Retina (tissue), 1 donor: ENCODE results near the gene DBH.

ENCODE experiments used
- DNase-seq: peaks from one replicate; pipeline ENCODE4 v3.0.0-alpha.2; 2016

The DBH gene

DNA sequence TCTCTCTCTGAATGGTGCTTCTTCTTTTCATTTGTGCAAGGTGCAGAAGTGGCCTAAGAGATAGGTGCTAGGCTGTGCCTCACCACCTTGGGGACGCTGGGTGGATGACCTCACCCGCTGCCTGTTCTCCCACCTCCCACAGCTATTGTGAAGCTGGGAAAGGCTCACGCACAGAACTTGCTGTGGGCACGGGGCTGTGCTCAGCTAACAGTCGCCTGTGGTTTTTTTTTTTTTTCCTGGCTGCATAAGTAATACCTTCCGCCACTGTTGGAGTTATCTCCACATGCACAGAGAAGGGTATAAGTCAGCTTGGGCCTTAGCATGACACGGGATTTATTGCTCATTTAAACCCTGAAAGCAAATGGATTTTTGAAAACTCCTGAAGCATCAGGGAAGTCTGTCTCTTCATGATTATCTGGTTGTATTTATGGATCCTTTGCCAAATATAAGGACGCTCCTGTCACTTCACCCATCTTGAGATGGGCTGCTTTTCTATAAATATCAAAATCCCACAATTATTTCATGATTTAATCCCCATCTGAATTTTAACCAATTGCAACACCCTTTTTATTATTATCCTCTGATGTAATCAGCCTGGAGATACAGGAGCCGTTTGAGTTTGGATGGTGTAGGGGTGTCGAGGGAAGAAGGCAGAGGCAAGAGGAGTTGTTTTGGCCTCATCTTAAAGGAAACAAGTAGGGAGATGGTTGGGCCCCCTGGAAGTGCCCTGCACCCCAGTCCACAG lies 9.0 kb downstream of the DBH start:
- DNase-seq = no peak

DNA sequence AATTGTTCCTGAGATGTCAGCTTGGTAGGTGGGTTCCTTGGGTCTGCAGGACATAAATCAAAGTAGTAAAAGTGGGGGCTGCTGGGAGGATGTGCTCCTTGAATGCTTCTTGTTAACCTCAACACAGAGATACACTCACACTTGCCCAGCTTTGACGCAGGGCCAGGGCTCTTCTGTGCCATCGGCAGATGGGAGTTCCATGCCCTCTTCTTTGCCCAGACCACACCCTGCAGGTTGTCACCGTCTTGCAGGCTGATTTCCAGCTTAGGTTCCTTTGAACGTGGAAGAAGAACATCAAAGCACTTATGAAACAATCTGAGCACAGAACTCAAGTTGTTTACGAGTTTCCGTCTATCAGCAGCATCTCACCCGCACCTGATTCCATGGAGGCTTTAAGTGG lies 11.0 kb downstream of the DBH start:
- no peak for DNase-seq

DNA sequence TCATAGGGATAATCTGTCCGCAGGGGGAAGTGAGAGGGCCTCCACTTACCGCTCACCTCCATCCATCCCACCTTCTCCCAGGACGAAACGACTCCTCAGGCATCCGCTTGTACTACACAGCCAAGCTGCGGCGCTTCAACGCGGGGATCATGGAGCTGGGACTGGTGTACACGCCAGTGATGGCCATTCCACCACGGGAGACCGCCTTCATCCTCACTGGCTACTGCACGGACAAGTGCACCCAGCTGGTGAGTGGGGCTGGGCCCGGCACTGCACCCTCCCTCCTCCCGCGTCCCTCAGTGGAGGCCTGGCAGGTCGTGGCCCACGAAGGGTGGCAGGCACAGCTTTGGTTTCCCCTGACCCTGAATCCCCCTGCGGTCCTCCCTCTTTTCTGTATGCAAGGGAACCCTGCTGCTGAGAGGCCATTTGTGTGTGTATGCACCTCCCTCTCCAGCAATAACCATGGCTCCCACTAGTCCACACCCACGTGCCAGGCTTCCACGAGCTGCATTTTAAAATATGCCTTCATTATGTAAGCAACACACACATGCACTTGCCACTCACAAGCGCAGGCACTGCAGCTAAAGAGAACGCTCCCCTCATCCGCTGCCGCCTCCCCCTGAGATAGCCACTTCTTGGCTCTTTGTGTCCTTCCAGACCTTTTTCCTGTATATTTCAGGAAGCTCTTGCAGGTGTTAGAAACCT lies 11.8 kb downstream of the DBH start:
- no peak for DNase-seq

DNA sequence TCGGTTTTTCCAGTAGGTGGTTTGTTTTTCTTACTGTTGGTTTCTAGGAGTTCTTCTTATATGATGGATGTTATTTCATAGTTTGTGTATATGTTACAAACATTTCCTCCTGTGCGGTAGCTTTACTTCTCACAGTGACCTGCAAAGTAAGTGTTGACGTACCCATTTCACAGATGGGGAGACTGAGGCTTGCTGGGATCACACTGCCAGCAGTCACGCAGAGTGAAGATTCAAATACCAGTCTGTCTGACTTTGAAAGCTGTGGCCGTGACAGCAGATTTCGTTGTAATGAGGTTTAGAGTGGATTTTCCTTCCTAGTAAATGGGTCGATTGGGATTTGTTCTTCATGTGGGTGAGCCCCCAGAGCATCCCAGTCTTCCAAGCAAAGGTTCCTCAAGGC lies 13.0 kb downstream of the DBH start:
- no peak for DNase-seq

DNA sequence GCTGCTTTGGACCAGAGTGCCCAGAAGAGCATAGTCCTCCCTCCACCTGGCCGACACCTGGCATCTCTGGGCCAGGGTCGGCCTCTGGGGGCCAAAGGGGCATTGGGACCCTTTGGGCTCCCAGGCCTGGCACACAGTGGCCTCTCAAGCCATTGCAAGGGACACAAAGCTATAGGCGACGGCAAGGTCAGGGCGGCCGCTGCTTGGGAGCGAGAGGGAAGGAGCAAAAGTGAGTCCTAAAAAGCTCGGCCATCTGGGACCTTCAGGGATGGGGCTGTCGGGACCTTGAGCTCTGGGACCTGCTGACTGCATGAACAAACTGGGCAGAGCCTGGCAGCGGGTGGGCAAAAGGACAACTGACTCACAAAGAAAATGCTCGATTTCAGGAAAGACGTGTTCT lies 13.9 kb downstream of the DBH start:
- no peak for DNase-seq

DNA sequence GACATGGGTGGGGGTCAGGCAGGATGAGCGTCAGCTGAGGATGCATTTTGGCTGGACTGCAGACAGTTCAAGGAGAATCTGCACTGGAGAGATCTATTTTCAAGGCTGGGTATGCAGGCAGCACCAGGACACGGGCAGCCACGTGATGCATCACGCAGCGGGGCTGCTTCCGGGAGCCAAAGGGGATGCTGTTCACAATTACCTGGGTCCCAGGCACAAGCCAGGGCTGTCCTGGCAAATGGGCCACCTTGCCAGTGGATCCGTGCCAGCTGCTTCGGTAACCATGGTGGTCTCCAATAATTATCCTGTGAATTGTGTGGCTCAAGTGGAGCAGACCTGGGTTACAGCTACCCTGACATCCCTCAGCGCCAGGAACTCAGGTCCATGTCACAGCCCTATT lies 17.5 kb downstream of the DBH start:
- DNase-seq = no peak

DNA sequence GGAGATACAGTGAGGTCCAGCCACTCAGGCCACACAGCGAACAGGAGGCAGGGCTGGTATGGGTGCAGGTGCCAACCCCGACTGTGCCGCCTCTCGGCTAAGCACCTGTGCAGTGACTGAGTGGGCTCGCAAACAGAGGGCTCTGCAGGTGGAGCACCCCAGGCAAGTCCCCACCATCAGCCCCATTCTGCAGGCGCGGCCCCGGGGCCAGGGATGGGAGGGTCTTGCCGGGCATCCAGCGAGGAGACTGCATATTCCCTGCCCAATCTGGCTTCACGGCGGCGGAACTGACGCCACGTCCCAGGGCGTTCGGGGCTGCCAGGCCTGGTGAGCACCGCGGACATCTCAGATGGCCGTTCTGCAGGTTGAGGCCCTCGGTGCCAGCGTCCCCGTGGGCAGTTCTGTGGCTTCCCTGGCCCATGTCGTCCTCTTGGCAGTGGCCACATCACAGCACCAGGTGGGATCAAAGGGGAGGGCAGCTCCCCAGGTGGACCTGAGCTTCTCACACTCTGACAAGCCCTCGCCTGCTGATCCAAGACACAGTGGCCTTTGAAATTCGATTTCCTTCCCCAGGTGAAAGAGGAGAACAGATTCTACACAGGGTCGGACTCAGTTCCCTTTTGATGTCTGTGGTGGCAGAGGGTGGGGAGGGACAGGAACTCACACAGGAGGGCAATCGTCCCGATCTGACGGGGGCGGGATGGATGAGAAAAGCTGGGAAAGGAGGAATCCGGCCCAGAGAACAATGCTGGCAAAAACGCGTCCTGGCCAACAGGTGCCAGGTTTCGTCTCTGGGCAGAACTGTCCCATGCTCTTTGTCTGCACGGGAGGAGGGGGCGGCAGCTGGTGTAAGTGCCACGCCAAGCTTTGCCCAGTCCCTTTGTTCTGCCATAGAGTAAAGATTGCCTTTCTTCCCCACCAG lies 18.8 kb downstream of the DBH start:
- DNase-seq = no peak

DNA sequence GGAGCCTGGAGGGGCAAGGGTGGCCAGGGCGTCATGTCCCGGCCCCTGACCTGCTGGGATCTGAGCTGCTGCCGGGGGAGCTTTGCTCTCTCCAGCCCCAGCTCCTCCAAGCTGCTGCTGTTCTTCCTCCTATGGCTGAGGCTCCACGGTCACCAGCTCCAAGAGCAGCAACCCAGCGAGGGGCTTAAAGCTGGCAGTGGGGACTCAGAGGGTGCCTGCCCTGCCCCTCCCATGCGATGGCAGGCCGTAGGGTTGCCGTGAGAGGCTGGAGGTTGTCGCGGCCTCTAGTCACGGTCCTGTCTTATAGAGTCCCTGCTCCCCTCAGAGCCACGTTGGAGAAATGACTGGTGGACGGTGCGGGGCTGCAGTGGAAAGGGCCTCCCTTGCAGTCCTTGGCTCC lies 19.5 kb downstream of the DBH start:
- DNase-seq = no peak

DNA sequence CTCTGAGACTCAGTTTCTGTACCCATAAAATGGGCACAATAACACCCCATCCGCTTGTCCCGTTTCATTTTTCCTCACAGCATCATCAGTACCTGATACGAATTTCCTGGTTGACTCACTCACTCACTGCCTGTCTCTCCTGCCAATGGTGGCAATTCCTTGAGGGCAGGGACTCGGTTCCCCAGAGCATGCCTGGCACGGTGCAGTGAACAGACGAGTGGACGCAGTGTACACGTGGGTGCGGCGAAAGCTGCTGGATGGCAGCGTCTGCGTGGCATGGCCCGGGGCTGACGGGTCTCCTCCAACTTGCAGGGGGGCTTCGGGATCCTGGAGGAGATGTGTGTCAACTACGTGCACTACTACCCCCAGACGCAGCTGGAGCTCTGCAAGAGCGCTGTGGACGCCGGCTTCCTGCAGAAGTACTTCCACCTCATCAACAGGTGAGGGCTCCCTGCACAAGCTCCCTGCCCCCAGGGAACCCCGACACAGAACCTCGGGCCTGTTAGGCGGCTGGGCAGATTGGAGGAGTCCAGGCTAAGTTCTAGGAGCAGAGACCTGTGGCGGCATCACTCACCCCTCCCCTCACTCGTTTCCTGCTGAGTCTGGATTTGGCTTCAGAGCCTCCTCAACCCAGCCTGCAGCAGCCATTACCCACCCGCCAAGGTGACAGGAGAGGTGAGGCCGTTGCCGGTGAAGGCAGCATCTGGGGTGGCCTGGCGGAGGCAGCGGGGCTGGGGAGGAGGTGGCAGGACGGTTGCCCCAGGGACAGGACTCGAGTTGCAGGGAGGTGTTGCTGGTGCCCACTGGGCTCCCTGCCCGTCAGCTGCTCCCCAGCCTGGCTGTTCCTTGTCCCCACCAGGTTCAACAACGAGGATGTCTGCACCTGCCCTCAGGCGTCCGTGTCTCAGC lies 20.3 kb downstream of the DBH start:
- DNase-seq = no peak

DNA sequence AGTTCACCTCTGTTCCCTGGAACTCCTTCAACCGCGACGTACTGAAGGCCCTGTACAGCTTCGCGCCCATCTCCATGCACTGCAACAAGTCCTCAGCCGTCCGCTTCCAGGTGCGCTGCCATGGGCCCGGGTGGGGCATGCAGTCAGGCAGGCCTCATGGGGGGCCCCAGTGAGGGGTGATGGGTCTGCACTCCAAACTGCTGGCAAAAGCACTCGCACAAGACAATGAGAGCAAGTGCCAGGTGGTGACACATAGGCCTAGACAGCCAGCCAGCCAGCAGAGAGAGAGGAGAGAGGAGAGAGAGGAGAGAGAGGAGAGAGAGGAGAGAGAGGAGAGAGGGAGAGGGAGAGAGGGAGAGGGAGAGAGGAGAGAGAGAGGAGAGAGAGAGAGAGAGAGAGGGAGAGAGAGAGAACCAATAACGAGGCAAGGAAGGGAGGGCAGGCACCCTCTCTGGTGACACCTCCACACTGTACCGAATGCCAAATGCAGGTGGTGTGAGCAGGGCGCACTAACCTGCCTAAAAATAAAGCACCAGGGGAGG lies 21.0 kb downstream of the DBH start:
- no peak for DNase-seq

DNA sequence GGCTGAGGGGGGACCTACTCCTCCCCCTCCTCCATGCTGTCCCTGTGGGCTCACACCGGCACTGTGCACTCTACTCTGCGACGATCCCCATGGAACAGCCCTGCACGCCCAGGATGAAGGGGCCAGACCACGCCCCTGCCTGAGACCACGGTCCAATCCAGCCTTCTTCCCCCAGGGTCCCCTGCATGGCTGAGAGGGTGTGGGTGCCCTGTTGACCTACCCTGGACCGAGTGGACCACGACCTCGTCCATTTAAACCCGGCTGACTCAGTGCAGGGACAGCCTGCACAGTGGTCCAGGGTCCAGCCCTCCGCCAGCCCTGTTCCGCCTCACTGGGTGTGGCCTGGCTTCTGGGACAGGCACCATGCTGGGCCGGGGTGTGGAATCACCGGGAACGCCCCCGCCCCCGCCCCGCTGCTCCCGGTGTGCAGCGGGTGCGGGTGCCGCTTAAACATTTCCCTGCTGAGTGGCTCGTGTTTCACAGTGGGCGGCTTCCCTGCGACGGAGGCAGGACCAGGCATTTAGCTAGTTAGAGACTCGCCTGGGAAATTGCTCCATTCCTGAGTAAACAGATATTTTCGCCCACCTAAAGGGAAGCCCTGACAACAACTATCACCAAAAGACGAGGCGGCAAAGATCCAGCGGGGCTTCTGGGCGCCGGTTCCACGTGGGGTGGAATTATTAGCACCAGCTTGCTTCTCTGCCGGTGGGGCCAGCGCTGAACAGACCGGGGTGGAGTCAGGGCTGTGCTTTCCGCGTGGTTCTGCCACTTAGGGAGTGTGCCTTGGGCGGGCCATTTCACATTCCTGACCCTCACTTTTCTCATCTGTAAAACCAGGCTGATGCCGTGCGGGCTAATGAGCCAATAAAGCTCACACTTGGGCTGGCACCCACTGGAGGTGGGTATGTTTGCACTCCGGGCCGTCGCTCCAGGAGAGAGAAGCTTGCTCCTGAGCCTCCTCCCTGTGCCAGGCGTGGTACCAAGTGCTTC lies 22.6 kb downstream of the DBH start:
- DNase-seq = peak; percentile 62

DNA sequence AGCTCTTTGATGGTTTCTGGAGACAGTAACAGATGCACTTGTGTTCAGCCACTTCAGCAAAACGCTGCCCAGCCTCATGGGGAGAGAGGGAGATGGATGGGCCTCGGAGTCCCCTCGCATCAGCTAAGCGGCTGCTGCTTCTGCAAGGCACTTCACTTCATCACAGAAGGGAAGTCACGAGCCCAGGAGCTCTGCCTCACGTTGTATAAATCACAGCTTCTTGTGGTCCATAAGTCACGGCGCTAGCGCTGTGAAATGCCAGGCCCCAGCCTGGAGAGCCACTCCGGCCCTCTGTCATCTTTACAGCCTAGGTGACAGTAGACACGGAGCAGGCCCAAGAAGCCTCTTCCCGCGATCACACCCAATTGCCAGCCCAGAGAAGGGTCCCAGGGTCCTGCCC lies 23.4 kb downstream of the DBH start:
- no peak for DNase-seq

DNA sequence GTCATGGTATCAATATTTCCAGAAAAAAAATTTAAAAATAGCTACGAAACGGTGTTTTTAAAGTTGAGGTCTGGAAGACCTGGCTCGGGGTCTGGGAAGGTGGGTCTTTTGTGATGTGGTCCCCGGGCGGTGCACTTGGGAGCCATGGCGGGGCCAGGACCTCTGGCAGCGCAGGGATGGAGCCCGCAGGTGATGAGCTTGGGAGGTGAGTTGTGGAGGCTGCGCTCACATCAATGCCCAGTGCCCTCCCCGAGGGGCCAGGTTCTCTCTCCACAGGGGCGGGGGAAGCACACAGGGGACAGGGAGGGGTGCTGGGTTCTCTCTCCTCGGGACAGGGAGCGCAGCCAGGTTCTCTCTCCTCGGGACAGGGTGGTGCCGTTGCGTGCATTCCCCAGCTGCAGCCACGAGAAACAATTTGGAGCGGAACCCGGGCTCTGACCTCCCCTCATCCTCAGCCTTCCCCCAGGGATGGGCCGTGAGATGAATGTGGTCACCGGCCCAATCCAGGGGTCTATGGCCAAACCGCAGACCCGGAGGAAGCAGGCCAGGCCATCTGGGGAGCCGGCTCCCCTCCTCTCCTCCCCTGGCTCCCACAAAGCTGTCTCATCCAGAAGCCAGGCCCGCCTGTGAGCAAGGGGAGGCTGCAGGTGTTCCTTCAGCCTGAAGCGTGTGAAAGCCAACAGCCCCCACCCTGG lies 25.8 kb downstream of the DBH start:
- DNase-seq = no peak

DNA sequence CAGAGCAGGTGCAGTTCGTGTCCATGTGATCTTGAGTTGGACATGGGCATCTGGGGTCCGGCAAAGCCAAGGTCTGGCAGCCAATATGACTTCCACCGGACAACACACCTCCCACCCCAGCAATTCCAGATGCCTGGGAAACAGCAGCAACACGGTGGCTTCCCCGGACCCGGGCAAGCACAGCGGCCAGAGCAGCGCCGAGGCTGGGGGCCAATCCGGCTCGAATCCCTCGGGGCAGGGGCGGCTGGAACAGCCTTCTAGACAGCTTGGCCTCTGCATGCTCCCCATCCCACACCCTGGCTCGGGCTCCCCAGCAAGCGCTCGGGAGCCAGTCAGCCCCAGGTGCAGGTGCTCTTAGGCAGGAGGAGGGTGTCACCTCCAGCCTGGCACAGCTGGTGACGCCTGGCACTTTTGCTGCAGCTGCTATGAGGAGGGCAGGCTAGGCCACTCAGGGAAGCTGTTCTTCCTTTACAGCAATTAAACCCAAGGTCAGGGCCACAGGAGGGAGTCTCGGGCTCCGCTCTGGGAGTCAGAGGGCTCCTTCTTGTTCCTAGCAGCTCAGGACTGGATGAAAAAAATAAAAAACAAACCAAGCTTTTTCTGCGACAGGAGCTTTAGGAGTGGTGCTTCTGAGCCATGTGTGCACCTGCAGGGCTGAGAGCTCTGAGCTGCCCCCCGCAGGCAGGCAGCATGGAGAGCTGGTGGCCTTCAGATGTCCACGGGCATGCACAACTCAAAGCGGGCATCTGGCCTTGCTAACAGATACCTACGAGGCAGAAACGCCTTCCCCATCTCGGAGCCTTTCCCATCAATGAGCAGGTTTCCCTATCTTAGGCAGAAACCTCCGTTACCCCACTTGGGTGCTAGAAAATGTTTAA lies 28.2 kb downstream of the DBH start:
- no peak for DNase-seq

DNA sequence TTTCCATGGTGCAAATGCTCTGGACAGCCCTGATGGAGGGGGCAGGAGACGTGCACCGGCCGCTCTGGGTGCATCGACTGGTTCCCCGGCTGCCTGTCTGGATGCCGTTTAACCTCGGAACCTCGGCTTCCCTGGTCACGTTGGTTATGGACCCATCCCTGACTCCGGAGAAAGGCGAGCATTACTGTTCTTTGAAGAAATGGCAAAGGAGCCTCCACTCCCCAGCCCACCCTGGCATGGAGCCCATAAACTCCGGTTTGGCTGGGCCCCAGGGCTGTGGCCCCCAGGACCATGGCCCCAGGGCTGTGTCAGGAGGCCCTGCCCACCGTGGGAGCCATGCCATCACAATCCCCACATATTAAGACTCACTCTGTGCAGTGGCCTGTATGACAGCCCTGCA lies 28.9 kb downstream of the DBH start:
- no peak for DNase-seq

DNA sequence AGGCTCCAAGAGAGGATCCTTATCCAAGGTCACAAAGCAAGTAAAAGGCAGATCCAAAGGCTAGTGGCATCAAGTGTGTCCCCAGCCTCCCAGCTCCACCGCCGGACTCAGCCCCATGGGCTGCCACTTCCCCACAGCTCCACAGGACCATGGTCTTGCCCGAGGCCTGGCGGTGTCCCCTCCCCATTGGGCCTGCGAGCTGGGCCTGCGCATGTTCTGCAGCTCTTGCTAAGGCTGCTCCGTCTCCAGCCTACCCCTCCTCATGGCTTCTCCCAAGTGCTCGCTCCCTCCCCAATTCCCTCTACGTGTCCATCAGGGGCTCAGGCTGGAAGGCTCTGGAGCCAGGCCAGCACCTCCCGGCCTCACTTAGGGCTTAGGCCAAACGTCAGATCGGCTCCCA lies 29.4 kb downstream of the DBH start:
- no peak for DNase-seq

DNA sequence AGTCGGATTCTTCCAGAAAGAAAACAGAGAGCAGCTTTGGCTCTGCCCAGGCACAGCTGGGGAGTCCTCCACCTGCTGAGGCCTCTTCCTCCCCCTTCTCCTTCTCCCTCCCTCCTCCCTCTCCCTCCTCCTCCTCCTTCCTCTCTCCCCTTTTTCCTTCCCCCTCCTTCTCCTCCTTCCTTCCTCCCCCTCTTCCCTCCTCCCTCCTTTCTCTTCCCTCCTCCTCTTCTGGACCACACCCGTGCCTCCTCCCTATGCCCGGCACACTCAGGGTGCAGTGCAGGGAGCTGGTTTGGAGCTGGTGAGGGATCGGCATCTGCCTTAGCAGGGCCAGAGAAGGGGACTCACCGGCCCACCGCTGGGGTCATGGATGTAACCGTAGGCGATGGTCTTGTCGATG lies 30.2 kb downstream of the DBH start:
- DNase-seq = no peak

DNA sequence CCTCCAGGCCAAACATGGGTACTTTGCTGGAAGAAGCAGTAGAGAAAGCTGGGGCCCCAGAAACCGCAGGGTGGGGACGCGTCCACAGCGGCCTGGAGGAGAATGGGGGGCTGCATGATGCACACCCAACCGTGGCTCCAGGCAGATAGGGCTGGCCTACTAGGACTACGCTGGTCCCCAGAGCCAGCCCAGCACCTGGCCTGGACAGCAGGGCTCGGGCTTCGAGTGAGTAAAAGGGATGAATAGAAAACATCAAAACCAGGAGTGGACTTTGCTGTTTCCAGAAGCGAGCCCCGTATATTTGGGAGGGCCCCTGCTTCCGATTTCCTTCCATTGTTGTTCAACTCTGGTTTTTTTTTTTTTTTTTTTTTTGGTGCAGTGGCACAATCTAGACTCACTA lies 30.7 kb downstream of the DBH start:
- DNase-seq = no peak

DNA sequence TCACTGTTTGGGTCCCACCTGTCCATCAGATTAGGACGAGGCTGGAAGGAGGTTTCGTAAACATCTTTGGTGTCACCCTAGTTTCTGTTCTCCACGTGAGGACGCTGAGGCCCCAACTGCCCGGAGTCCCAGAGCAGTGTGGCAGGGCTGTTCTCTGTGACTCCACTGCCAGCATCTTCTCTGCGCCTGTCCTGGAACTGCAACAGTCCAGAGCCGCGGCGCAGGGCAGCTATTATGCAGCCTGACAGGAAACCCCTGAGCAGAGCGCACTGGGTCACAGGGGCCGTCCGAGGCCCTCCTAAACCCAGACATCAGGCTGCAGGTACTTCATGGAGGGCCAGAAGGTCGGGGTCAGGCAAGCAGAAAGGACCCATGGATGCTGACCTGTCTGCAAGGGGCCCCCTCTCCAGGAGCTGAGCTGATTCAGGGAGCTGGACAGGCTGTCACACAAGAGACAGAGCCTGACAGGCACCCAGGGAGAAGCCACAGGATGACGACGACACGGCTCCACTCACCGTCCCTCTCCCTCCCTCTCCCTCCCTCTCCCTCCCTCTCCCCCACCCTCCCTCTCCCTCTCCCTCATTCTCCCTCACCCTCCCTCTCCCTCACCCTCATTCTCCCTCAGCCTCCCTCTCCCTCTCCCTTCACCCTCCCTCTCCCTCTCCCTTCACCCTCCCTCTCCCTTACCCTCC lies 31.7 kb downstream of the DBH start:
- DNase-seq = no peak
